Omental fat pad (tissue), 4 donors: ENCODE data around the gene WDR5. TPM values are rescaled to one million over a fixed set of nuclear protein-coding genes. Genes with fewer than 3 reads are reported as not detected.

Source experiments
- ATAC-seq: fragments of 150-250 bp; one replicate; pipeline ENCODE4 v1.9.1; 2016; ENCODE audit warnings: mild to moderate bottlenecking, moderate library complexity; ENCODE audit not compliant: low FRiP score
- DNase-seq: peaks from one replicate; pipeline ENCODE4 v3.0.0-alpha.2; 2019; ENCODE audit warnings: low spot score
- total RNA-seq, 4 donors: library from RNA; depleted of rRNA; stranded (reverse); fragments of >200 nt; gene quantifications; one replicate each; pipeline ENCODE4 v1.1.0, GENCODE V29; 2016
- TF ChIP-seq, protein P1 (sequence below), 3 donors: fragments of 450-650 bp; IDR thresholded peaks; one replicate each; pipeline ENCODE4 v1.5.1; 2016 to 2017; ENCODE audit warnings: antibody characterized with exemption in 3 of 3, mild to moderate bottlenecking in 3 of 3, moderate library complexity in 2 of 3

The WDR5 gene
- total RNA-seq, 4 donors from 2014 or later = 16.1 to 28.2 (median 19.7) TPM

DNA sequence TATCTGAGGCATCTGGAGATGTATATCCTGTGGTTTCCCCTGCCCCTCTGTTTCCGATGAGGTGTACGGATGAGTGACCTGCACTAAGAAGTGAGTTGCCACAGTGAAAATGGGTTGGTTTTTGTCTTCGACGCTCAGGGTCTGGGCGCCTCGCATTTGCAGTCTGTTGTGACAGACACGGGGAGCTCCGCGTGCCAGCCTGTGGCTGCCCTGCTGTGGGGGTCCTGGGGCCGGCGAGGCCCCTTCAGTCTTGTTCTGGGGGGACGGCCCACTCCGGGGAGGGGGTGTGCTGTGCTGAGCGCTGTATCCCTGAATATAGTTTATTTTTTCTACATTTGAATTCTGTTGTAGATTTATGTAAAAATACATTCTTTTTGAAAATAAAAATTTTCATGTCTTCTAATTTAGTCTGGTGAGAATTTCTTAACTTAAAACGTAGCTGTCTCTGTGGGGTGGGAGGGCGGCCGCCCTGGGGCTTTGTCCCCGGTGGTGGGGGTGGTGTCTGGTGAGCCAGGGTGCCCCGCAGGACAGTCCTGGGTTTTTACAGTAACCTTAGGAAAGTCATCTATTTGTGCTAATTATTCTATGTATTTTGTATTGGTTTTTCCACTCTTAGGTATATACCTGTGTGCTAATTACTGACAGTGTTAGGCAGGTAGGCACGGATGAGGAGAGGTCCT, 23.8 kb downstream of the WDR5 start:
- no peak for DNase-seq
- TF ChIP-seq, protein P1, sequence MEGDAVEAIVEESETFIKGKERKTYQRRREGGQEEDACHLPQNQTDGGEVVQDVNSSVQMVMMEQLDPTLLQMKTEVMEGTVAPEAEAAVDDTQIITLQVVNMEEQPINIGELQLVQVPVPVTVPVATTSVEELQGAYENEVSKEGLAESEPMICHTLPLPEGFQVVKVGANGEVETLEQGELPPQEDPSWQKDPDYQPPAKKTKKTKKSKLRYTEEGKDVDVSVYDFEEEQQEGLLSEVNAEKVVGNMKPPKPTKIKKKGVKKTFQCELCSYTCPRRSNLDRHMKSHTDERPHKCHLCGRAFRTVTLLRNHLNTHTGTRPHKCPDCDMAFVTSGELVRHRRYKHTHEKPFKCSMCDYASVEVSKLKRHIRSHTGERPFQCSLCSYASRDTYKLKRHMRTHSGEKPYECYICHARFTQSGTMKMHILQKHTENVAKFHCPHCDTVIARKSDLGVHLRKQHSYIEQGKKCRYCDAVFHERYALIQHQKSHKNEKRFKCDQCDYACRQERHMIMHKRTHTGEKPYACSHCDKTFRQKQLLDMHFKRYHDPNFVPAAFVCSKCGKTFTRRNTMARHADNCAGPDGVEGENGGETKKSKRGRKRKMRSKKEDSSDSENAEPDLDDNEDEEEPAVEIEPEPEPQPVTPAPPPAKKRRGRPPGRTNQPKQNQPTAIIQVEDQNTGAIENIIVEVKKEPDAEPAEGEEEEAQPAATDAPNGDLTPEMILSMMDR (IDR thresholded peaks at IDR 0.05) = no peak
- ATAC-seq = no peak

DNA sequence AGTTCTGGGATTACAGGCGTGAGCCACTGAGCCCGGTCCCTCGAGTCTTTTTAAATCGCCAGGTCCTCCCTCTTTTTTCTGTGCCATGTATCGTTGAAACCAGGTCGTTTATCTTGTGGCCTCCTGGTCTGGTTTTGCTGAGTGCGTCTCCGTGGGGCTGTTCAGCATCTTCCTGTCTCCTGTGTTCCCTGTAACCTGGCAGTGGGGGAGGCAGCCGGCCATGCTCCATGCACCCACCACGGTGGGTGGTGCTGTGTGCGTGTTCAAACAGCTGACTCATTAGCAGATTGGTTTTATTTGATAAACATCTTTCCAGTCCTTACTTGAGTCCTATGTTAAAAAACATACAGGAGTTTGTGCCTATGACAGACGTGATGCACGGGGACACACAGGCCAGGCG, 25.8 kb downstream of the WDR5 start:
- TF ChIP-seq, protein P1 (IDR thresholded peaks at IDR 0.05) = no peak
- DNase-seq = no peak
- ATAC-seq = no peak

DNA sequence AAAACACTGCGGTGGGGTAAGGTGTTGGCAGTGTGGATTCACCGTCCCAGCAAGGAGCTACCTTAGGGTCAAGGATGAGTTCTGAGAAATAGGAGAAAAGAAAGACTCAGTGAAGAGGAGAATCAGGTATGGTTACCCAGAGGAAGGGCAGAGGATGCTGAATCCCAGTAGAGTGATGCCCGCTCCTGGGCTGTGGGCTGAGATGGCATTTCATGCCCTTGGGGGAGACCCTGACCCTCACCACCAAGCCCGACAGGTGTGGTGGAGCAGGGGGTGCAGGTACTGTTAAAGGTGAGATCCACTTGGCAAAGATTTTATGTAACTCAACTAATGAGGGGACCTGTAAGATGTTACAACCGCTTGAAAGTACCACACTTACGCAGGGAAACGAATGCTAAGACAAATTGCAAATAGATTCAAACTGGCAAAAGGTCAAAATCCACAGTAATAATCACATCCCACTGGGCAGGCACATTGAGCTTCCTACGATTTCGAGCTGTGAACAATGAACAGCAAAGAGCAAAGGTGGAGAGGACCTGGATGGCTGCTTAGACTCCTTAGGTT, 26.4 kb downstream of the WDR5 start:
- no peak for ATAC-seq
- TF ChIP-seq, protein P1 (IDR thresholded peaks at IDR 0.05) = no peak
- DNase-seq = no peak

DNA sequence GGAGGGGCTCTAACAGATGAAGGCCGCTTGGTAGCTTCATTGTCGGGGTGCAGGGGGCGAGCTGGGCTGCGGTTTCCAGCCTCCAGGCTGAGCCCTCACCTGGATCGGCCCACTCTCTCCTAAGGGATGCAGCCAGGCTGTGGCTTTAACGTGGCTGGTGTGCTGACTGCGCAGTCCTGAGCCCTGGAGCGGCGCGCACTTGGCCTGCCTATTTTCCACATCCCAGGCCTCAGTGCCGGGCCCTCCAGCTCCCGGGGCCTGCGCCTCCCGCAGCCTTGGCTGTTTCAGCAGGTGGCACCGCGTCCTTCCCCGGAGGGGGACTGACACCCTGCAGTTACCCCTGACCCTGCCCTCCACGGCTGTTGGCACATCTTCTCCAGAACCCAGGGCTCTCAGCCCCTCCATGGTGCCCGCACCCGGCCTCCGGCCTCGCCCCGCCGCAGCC, 27.1 kb downstream of the WDR5 start:
- ATAC-seq (no peak), DNase-seq (no peak)
- TF ChIP-seq, protein P1 (IDR thresholded peaks at IDR 0.05) = no peak

DNA sequence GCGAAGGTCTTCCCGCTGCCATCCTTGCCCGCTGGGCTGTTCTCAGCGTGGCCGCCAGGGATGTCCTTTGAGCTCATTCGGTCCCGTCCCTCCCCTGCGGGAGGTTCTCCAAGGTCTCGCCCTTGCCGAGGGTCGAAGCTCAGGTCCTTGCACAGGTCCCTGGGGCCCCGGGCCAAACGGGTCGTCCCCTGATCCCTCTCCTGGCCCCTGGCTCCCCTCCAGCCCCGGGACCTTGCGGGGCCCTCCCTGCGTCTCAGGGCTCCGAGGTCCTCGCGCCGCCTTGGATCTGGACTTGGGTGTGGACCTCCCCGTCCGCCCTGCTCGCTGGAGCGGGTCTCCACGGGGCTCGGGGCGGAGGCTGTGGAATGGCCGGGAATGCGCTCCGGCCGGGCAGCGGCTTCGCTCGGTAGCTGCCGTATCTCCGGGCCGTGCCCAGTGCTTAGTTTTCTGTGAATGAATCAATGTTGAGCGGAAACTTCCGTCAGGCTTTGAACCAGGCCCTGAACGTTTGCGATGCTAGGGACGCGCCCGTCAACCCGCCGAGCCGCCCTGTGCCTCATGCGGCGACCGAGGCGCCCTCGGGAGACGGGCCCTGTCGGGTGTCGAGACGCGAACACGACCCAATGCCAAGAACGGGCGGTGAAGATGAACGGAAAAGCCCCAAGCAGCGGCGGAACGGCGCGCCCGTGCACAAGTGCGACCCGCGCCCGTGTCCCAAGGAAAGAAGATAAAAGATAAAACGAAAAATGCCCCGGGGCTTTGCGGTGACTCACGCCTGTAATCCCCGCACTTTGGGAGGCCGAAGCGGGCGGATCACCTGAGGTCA, 27.7 kb downstream of the WDR5 start:
- DNase-seq (peak; percentile 37), ATAC-seq (peak; percentile 9)

DNA sequence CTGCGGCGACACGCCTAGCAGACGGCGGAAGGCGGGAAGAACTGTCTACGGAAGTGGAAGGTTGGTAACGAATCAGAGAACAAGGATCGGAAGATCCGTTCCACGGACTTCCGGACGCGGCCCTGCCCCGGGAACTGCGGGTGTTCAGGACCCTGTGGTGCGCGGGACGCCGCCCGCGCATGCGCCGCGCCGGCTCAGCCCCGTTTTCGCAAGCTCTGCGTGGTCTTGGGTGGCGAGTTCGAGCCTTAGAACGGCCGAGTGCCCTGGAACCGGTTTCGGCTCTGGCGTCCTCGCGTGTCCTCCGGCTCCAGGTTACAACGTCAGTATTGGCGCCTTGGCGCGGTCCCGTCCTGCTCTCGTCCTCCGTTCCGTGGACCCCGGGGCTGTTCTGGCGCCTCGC, 29.0 kb downstream of the WDR5 start:
- no peak for ATAC-seq
- DNase-seq = no peak
- TF ChIP-seq, protein P1 (IDR thresholded peaks at IDR 0.05) = no peak

More for the DNA sequence above, 27.7 kb downstream of the WDR5 start:
- TF ChIP-seq, protein P1 (IDR thresholded peaks at IDR 0.05) = peak in 1 of 3 donors; percentile 30
